Kidney glomerular epithelial cell (primary cell): ENCODE measurements around the gene PPFIBP1.

Experiments used
- DNase-seq: peaks from one replicate; lab custom pipeline; 2025; lab: John Stamatoyannopoulos, UW

PPFIBP1 gene

DNA sequence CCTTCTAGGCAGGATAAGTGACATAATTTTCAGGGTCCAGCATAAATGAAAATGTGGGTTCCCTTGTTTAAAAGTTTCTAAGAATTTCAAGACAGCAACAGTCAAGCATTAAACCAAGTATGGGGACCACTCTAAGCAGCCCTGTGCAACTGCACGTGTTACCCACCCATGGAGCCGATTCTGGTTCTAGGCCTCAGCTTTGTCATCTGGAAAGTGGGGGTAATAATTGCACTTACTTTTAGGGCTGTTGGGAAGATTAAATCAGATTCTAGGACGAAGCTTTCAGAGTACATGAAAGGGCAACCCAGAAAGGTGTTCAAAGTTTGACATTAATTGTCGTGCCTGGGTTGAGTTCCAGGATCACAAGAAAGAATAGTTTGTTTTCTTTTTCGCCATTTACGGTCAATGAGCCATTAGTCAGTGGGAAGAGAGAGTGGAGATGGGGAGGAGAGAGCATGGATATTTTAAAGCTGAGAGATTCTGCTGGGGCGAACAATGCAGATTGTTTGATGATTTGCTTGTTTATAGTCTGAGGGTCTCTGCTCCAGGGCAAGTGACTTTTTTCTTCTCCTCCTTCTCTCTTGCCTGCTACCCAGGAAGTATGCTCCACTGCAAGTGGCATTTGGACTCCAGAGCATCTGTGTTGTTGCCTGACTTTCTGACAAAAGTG, 10.7 kb upstream of the PPFIBP1 start:
- no peak for DNase-seq

GRCh38 chr12:27515671-27516070, 8.3 kb upstream of the PPFIBP1 start:
- peak; percentile 96 for DNase-seq

DNA sequence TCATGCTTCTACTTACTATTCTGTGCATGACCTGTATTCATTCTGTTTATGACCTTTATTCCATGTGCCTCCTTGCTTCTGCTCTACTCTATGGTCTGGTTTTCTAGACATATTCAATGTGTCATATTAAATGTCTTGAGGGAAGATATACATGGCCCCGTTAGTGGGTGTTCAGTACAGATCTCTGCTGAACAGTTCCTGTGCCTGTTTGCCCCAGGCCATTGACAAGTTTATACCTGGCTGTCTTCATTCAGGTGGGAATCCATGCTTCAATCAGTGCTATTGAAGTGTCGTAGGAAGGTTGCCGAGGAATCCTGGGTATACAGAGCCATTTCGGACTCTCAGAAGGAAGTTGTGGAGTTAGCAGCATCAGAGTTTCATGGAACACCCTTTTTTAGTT, 7.4 kb upstream of the PPFIBP1 start:
- DNase-seq: no peak

DNA sequence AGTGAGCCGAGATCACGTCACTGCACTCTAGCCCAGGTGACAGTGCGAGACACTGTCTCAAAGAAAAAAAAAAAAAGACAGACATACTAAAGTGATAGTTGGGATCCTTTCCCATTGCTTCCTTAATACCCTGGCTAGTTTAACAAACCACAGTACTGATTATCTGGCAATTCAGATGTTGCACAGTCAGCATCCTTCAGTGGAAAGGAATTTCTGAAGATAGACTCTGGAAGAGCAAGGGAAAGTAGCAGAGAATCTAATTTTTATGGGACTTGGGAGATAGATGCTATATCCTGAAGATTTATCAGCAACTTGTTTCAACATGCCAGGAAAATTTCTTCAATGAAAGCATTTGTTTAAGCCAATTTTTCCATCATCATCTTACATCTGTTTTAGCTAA, 6.5 kb upstream of the PPFIBP1 start:
- peak; percentile 45 for DNase-seq

DNA sequence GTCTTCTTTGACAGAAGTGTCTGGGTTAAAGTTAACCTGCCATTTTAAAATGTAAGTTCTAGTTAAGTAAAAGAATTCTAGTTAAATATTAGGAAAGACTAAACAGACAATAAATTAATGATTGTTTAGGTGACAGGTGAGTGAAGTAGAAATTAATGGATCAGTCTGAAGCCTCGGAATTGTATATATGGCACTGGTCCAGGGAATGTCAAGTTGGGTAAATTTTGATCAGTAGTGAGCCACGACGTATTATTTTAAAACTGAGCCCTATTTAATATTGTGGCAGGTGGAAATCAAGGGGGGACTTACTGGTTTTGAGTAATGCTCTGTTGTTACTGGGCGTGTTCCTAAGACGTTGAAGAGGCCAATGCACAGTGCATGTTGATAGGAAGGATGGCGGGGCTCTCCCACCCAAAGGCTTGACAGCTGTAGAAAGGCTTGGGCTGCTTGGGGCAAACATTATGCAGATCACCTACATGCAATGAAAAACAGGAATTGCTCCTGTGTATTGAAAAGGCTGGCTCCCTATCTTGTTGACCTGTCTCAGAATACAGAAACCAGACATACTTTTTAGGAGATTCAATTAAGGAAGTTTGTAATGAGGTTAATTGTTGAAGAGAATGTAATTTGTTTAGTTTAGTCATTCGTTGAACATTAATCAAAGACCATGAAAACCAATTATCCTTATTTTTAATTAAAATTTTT, 5.9 kb upstream of the PPFIBP1 start:
- no peak for DNase-seq

GRCh38 chr12:27521066-27521465, 2.9 kb upstream of the PPFIBP1 start:
- peak; percentile 31 for DNase-seq

DNA sequence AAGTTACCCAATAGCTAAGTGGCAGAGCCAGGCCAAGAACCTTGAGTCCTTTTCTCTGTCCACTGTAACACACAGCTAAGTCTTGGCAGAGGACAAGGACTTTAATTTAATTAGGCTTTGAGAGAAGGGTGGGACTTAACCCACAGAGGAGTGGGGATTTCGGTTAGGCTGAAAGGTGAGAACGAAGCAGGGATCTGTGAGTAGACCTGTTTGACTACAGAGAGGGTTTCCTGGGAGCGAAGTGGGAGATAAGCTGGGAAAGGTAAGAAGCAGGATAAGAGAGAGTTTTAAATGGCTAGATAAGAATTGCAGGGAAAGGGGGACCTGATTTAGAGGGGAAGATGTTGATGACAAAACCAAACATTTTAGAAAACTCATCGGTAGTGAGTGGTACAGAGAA, 2.0 kb upstream of the PPFIBP1 start:
- no peak for DNase-seq

DNA sequence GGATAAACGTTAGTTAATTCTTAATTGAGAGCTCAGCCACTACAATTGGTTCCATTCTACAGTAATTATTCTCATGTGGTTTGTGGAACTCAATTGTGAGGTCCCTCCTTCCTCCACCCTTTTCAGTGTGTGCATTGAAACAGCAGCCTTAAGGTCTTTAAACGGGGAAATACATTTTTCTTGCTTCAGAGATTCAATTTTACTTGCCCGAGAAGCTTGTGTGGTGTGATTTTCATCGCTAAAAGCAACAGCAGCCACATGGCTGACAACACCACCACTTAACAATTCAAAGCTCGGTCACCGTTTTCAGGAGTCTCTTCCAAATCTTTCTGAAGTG, 733 bp upstream of the PPFIBP1 start:
- DNase-seq: peak; percentile 71

GRCh38 chr12:27524494-27524835, 459 bp downstream of the PPFIBP1 start:
- DNase-seq: no peak

- peak; percentile 40 for DNase-seq
Observed at GRCh38 chr12:27524839-27525753, 1.1 kb downstream of the PPFIBP1 start.

GRCh38 chr12:27527512-27527911, 3.5 kb downstream of the PPFIBP1 start:
- no peak for DNase-seq

GRCh38 chr12:27528788-27529187, 4.8 kb downstream of the PPFIBP1 start:
- no peak for DNase-seq

DNA sequence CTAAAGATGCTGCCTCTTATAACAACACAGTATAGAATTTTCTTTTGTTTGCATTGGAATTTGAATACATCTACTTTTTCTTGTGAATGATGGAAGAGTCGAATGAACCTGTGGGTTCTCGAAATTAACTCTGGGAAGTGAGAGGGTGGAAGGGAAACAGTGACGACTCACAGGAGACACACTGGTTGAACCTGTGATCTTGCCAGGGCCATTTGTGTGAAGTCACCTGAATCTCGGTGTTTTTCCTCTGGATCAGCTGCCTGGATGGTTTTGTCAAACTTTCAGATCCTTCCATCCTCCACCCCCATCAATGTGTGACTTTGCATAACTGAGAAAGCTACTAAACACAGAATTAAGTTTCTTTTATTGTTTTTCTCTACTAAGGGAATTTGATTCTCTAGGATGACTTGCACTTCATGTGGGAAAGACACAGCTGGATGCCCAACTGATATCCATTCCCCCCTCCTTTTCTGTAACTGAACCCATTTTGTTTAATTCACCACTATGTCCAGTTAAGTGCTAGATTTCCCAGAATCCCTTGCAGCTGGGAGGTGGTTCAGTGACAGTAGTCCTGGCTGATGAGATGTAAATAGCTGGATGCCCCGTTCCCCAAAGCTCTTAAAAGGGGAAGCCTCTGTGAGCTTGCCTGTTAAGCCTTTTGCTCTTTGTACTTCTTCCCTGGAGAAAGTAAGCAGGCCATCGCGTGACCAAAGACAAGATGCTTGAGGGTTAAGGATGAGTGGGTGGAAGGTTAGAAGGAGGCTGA, 6.3 kb downstream of the PPFIBP1 start:
- no peak for DNase-seq

DNA sequence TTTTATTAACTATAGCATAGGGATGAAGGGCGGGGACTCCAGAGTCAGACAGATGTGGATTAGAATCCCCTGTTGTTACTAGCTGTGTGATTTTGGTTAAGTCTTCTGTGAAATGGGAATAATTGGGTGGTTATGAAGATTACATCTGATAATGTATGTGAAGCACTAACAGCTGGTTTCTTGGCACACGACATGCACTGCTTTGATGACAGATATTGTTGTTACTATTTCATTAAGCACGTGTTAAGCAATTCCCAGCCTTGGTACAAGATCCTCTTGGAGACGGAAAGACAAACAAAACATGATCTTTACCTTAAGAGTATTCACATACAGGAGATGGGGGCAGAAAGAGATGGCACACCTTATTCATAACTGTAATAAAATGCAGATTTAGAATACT, 7.9 kb downstream of the PPFIBP1 start:
- no peak for DNase-seq

DNA sequence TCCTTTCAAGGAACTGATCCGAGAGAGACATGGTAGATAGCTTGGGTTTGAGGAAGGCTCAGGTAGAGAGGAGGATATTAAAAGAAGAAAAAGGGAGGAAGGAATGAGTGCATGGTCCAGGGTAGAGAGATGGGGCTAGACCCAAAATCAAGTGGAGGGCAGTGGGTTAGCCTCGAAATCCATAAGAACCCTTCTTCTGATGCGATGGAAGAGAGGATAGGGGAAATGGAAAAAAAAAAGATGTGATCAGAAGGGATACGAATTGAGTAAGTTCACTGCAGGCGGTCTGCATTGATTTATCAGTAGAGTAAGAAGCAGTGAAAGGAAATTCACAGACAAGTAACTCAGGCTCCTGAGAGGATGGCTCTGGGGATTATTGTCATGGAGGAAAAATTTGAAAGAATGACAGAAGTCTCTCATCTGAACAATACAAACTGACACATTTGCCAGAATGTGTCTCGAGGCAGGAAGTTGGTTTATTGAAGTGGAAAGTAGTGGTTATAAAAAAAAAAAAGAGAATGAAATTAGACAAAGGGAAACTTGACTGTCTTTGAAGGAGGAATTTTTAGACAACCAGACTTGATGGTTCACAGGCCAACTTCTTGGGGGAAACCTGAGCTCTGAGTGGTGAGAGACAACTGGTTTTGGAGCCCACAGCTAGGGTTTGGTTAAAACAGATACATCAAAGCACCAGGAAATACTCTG, 10.2 kb downstream of the PPFIBP1 start:
- peak; percentile 65 for DNase-seq

- no peak for DNase-seq
Observed at GRCh38 chr12:27534765-27535161, 10.8 kb downstream of the PPFIBP1 start.

GRCh38 chr12:27535318-27535717, 11.3 kb downstream of the PPFIBP1 start:
- no peak for DNase-seq

- DNase-seq: no peak
Observed at GRCh38 chr12:27537855-27538675, 14.1 kb downstream of the PPFIBP1 start.

DNA sequence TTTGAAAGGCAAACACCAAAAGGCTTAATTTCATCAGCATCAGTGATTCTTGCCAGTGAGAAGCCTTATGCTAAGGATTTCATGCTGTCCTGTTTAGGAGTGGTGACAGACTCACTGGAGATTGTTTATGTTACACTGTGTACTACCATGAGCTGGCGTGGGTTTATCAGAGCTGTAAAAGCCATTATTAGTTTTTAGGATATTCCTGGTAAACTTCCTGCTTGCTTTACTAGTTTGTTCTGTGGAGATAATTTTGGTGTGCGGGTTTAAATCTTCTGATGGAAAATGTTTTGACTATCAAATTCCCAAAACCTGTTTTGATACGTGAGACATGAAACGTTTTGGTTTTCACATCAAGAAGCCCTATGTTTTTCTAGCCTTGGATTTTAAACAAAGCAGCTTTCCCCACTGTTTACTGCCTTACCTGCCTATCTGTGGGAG, 15.2 kb downstream of the PPFIBP1 start:
- no peak for DNase-seq

- no peak for DNase-seq
Observed at GRCh38 chr12:27541031-27541719, 17.2 kb downstream of the PPFIBP1 start.
